HepG2 (cell line): ENCODE data around the gene STK4. TPM values are rescaled to one million over a fixed set of nuclear protein-coding genes. Genes with fewer than 3 reads are reported as not detected.

Experiments used
- ASH2L ChIP-seq: fragments of 300-600, 200-600 bp; sonication (generic); IDR thresholded peaks from 2 replicates; pipeline ENCODE4 v1.7.0; 2017; ENCODE audit warnings: low read depth, mild to moderate bottlenecking, moderate library complexity, mixed read lengths, low read length; ENCODE audit not compliant: insufficient read length
- ATM ChIP-seq: fragments of 450-650 bp; IDR thresholded peaks from 2 replicates; pipeline ENCODE4 v1.7.1; 2017; ENCODE audit warnings: mild to moderate bottlenecking, borderline replicate concordance
- DR1 ChIP-seq: sonication (generic); formaldehyde crosslinking; IDR thresholded peaks from 2 replicates; pipeline ENCODE4 v1.8.0; 2021; ENCODE audit warnings: mild to moderate bottlenecking, missing genetic modification reagents, inconsistent platforms
- GTF2F1 ChIP-seq: fragments of 150-350 bp; IDR thresholded peaks from 2 replicates; pipeline ENCODE4 v1.6.1; 2014; ENCODE audit warnings: low read length
- GTF3A ChIP-seq: sonication (generic); formaldehyde crosslinking; conservative IDR thresholded peaks from 2 replicates; pipeline ENCODE4 v1.4.0; 2020; ENCODE audit warnings: mild to moderate bottlenecking, missing genetic modification reagents
- HMG20B ChIP-seq: conservative IDR thresholded peaks from 2 replicates; pipeline ENCODE4 v1.6.1; 2016; ENCODE audit warnings: missing genetic modification reagents, missing compliant biosample characterization
- NBN ChIP-seq: fragments of 450-650 bp; conservative IDR thresholded peaks from 2 replicates; pipeline ENCODE4 v1.6.1; 2017
- SETDB1 ChIP-seq: sonication (generic); formaldehyde crosslinking; IDR thresholded peaks from 2 replicates; pipeline ENCODE4 v1.5.1; 2020; ENCODE audit warnings: missing genetic modification reagents, mild to moderate bottlenecking, borderline replicate concordance
- SUZ12 ChIP-seq: fragments of 150-350 bp; IDR thresholded peaks from 2 replicates; pipeline ENCODE4 v1.6.1; 2014; ENCODE audit warnings: low read depth, low read length
- ZEB1 ChIP-seq: IDR thresholded peaks from 2 replicates; pipeline ENCODE4 v1.6.1; 2012; ENCODE audit warnings: mild to moderate bottlenecking, low read depth, inconsistent platforms; ENCODE audit not compliant: insufficient replicate concordance
- ZFP82 ChIP-seq: sonication (generic); formaldehyde crosslinking; IDR thresholded peaks from 2 replicates; pipeline ENCODE4 v1.5.1; 2020; ENCODE audit warnings: mild to moderate bottlenecking, missing genetic modification reagents, borderline replicate concordance
- ZNF230 ChIP-seq: sonication (generic); formaldehyde crosslinking; IDR thresholded peaks from 2 replicates; pipeline ENCODE4 v1.4.0; 2020; ENCODE audit warnings: mild to moderate bottlenecking, missing genetic modification reagents
- ZNF234 ChIP-seq: sonication (generic); formaldehyde crosslinking; conservative IDR thresholded peaks from 2 replicates; pipeline ENCODE4 v1.5.1; 2020; ENCODE audit warnings: mild to moderate bottlenecking, missing genetic modification reagents
- ZNF678 ChIP-seq: sonication (generic); formaldehyde crosslinking; IDR thresholded peaks from 2 replicates; pipeline ENCODE4 v1.4.0; 2020; ENCODE audit warnings: mild to moderate bottlenecking, missing genetic modification reagents
- polyA plus RNA-seq, 8 experiments: library from polyadenylated mRNA; depleted of rRNA in 3 of 8; stranded (reverse) in 7 of 8; unstranded in 1 of 8; fragments of >200 nt; fragmentation: Illumina TruSeq in 4 of 8; extraction: Trizol in 4 of 8; gene quantifications; 2 replicates each; pipeline versions ENCODE4 v1.2.1 to v1.2.3, GENCODE V29; 2011 to 2016; ENCODE audit warnings: low read depth in 4 of 8, missing spikeins in 1 of 8, mixed read lengths in 1 of 8; ENCODE audit not compliant: insufficient read depth in 1 of 8
- total RNA-seq, 5 experiments: library from RNA; depleted of rRNA; stranded (reverse); fragments of >200 nt; fragmentation: Illumina TruSeq; extraction: Trizol; gene quantifications; 2 replicates each; pipeline ENCODE4 v1.2.3, GENCODE V29; 2016; ENCODE audit warnings: low read depth in 1 of 5
- TF ChIP-seq, protein P1 (sequence below): sonication (generic); formaldehyde crosslinking; IDR thresholded peaks from 2 replicates; pipeline ENCODE4 v1.5.1; 2020; ENCODE audit warnings: missing genetic modification reagents, mild to moderate bottlenecking, borderline replicate concordance
- TF ChIP-seq, protein P2 (sequence below): IDR thresholded peaks from 2 replicates; pipeline ENCODE4 v1.6.1; 2016
- TF ChIP-seq, protein P3 (sequence below): sonication (generic); formaldehyde crosslinking; IDR thresholded peaks from 2 replicates; pipeline ENCODE4 v1.4.0; 2020; ENCODE audit warnings: mild to moderate bottlenecking, missing genetic modification reagents
- TF ChIP-seq, protein P4 (sequence below): sonication (generic); formaldehyde crosslinking; IDR thresholded peaks from 2 replicates; pipeline ENCODE4 v1.4.0; 2020; ENCODE audit warnings: missing genetic modification reagents, borderline replicate concordance

The STK4 gene
- total and polyA plus RNA-seq, 2 of the 13 experiments (the other 11 are each of a cell fraction or from before 2014, with no cell fraction given): 25.6 to 38.3 TPM

DNA sequence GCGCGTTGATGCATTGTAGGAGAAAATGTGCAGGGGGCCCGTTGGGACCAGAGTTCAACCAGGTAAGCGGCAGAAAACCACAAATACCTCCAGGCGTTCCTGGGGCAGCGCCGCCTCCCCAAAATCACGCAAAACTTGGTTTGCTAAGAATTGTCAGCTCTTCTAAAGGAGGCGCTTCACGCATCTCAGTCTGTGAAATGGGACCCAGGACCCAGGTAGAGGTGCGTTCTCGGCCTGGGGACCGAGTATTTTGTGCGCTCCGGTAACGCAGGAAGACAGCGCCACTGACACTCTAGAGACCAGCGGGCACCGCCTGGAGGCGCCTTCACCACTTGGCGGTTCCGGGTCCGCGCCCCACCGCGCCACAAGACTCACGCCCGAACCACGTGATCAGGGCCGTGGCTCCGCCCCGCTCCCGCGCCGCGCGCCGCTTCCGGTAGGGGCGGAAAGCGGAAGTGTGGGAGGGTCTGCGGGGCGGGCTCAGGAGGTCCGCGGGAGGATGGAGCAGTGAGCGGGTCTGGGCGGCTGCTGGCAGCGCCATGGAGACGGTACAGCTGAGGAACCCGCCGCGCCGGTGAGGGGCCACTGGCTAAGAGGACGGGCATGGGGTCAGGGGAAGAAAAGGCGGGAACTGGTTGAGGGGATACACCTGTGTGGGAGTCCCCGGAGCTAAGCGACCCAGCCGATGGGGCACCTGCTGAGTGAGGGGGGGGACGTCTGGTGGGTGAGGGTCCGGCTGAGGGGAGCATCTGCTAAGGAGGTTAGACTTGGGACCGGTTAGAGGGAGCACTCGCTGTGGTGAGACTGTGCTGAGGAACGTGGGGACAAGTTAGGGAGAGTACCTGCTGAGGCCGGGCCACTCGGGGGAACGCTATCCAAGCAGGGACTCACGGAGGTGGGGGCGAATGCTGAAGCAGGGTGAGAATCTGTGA lies at the start of gene STK4 (continued):
- TF ChIP-seq, protein P1, sequence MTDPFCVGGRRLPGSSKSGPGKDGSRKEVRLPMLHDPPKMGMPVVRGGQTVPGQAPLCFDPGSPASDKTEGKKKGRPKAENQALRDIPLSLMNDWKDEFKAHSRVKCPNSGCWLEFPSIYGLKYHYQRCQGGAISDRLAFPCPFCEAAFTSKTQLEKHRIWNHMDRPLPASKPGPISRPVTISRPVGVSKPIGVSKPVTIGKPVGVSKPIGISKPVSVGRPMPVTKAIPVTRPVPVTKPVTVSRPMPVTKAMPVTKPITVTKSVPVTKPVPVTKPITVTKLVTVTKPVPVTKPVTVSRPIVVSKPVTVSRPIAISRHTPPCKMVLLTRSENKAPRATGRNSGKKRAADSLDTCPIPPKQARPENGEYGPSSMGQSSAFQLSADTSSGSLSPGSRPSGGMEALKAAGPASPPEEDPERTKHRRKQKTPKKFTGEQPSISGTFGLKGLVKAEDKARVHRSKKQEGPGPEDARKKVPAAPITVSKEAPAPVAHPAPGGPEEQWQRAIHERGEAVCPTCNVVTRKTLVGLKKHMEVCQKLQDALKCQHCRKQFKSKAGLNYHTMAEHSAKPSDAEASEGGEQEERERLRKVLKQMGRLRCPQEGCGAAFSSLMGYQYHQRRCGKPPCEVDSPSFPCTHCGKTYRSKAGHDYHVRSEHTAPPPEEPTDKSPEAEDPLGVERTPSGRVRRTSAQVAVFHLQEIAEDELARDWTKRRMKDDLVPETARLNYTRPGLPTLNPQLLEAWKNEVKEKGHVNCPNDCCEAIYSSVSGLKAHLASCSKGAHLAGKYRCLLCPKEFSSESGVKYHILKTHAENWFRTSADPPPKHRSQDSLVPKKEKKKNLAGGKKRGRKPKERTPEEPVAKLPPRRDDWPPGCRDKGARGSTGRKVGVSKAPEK: 0 out of 2 replicates have a peak, but pooled peaks have one; percentile 58
- TF ChIP-seq DR1 (CRISPR knock-in tag): peak; percentile 95
- TF ChIP-seq NBN: no peak
- TF ChIP-seq, protein P2, sequence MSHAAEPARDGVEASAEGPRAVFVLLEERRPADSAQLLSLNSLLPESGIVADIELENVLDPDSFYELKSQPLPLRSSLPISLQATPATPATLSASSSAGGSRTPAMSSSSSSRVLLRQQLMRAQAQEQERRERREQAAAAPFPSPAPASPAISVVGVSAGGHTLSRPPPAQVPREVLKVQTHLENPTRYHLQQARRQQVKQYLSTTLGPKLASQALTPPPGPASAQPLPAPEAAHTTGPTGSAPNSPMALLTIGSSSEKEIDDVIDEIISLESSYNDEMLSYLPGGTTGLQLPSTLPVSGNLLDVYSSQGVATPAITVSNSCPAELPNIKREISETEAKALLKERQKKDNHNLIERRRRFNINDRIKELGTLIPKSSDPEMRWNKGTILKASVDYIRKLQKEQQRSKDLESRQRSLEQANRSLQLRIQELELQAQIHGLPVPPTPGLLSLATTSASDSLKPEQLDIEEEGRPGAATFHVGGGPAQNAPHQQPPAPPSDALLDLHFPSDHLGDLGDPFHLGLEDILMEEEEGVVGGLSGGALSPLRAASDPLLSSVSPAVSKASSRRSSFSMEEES (CRISPR knock-in tag): peak; percentile 98
- TF ChIP-seq ZEB1: peak; percentile 4
- no peak; the same call in none of the 2 replicates for TF ChIP-seq GTF2F1
- TF ChIP-seq, protein P3, sequence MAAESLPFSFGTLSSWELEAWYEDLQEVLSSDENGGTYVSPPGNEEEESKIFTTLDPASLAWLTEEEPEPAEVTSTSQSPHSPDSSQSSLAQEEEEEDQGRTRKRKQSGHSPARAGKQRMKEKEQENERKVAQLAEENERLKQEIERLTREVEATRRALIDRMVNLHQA: no peak; the same call in 1 of the 2 replicates
- no peak for TF ChIP-seq ATM
- peak; percentile 98 for TF ChIP-seq ASH2L
- TF ChIP-seq ZNF678 (CRISPR knock-in tag): peak; percentile 90
- TF ChIP-seq GTF3A: peak; percentile 98
- TF ChIP-seq, protein P4, sequence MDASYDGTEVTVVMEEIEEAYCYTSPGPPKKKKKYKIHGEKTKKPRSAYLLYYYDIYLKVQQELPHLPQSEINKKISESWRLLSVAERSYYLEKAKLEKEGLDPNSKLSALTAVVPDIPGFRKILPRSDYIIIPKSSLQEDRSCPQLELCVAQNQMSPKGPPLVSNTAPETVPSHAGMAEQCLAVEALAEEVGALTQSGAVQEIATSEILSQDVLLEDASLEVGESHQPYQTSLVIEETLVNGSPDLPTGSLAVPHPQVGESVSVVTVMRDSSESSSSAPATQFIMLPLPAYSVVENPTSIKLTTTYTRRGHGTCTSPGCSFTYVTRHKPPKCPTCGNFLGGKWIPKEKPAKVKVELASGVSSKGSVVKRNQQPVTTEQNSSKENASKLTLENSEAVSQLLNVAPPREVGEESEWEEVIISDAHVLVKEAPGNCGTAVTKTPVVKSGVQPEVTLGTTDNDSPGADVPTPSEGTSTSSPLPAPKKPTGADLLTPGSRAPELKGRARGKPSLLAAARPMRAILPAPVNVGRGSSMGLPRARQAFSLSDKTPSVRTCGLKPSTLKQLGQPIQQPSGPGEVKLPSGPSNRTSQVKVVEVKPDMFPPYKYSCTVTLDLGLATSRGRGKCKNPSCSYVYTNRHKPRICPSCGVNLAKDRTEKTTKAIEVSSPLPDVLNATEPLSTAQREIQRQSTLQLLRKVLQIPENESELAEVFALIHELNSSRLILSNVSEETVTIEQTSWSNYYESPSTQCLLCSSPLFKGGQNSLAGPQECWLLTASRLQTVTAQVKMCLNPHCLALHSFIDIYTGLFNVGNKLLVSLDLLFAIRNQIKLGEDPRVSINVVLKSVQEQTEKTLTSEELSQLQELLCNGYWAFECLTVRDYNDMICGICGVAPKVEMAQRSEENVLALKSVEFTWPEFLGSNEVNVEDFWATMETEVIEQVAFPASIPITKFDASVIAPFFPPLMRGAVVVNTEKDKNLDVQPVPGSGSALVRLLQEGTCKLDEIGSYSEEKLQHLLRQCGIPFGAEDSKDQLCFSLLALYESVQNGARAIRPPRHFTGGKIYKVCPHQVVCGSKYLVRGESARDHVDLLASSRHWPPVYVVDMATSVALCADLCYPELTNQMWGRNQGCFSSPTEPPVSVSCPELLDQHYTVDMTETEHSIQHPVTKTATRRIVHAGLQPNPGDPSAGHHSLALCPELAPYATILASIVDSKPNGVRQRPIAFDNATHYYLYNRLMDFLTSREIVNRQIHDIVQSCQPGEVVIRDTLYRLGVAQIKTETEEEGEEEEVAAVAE (CRISPR knock-in tag): peak; percentile 71
- TF ChIP-seq ZNF234 (CRISPR knock-in tag): peak; percentile 98
- no peak for TF ChIP-seq SUZ12
- no peak for TF ChIP-seq HMG20B (CRISPR knock-in tag)
- no peak for TF ChIP-seq ZFP82 (CRISPR knock-in tag)
- peak; percentile 92 for TF ChIP-seq ZNF230 (CRISPR knock-in tag)
- TF ChIP-seq SETDB1 (CRISPR knock-in tag): peak; percentile 72; the same call in 1 of the 2 replicates
